ENCODE results near the gene COBL. TPM values are rescaled to one million over a fixed set of nuclear protein-coding genes. Genes with fewer than 3 reads are reported as not detected.

COBL gene
- total RNA-seq, 4 donors from 2014 or later = 14.3 to 19.3 (median 15.9) TPM

DNA sequence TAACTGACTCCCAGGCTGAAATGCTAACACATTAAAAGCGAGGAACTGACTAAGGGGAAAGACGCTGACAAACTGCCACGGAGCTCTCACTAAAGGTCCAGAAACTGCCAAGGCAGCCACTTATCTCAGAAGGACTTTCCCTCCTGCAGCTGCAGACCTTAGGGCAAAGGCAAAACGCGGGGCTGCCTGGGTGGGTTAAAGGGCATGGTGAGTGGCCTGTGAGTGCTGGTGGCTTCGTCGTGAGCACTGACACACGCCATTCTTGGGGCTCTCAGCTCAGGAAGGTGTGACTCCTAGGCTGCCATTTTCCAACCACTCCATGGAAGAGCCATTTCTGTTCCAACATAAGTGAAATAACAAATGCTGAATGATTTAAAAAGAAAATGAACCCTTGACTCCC, 232.5 kb downstream of the COBL start:
- no peak for DNase-seq
- no peak overlapping the region for H3K27ac ChIP-seq
- no peak for TF ChIP-seq POLR2A (IDR thresholded peaks at IDR 0.05)
- TF ChIP-seq, protein P1, sequence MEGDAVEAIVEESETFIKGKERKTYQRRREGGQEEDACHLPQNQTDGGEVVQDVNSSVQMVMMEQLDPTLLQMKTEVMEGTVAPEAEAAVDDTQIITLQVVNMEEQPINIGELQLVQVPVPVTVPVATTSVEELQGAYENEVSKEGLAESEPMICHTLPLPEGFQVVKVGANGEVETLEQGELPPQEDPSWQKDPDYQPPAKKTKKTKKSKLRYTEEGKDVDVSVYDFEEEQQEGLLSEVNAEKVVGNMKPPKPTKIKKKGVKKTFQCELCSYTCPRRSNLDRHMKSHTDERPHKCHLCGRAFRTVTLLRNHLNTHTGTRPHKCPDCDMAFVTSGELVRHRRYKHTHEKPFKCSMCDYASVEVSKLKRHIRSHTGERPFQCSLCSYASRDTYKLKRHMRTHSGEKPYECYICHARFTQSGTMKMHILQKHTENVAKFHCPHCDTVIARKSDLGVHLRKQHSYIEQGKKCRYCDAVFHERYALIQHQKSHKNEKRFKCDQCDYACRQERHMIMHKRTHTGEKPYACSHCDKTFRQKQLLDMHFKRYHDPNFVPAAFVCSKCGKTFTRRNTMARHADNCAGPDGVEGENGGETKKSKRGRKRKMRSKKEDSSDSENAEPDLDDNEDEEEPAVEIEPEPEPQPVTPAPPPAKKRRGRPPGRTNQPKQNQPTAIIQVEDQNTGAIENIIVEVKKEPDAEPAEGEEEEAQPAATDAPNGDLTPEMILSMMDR (IDR thresholded peaks at IDR 0.05) = no peak
- H3K36me3 ChIP-seq = no peaks in the 10 kb centered on the region
- no peaks in the 10 kb centered on the region for H3K9me3 ChIP-seq
- WGBS, 2 donors = 65 to 71% methylated on average over 8 of the region's 8 CpGs
- H3K4me3 ChIP-seq (replicated peaks in 1 of 3) = no peak overlapping the region
- no peaks in the 10 kb centered on the region for H3K4me1 ChIP-seq
- intact Hi-C loops (cut with DNase I) = no loop called here
- no peaks in the 10 kb centered on the region for H3K27me3 ChIP-seq

DNA sequence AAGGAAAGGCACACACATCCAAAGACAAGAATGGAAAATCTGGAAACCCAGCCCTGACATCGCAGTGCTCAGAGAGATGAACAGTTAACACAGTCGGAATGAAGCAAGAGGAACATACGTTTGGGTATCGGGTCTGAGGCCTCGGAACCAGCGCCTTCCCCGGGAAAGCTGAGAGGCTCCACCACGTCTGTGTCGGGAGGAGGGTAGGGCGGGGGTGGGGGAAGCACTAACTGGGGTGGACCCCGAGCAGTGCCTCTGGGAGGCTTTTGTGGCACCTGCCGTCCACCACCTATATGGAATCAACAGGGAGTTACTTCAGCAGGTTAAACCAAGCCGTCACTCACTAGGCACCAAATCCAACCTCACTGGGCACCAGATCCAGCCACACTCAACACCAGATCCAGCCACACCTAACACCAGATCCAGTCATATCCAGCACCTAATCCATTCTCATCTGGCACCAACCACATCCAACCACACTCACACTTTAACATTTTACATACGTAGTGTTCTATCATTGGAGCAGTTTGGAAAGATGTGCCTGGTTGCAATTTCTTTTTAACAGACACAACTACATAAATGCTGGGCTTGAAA, 233.6 kb downstream of the COBL start:
- WGBS, 2 donors = 91 to 94% methylated on average over 14 of the region's 14 CpGs
- intact Hi-C loops (cut with DNase I) = no loop called here
- Histone ChIP-seq H3K4me3 (replicated peaks in 1 of 3) (no peak overlapping the region), H3K27me3 (no peaks in the 10 kb centered on the region), H3K27ac (no peak overlapping the region), H3K4me1 (no peaks in the 10 kb centered on the region), H3K36me3 (no peaks in the 10 kb centered on the region), H3K9me3 (no peaks in the 10 kb centered on the region)
- DNase-seq = no peak
- no peak for TF ChIP-seq POLR2A (IDR thresholded peaks at IDR 0.05)
- TF ChIP-seq, protein P1 (IDR thresholded peaks at IDR 0.05) = no peak

DNA sequence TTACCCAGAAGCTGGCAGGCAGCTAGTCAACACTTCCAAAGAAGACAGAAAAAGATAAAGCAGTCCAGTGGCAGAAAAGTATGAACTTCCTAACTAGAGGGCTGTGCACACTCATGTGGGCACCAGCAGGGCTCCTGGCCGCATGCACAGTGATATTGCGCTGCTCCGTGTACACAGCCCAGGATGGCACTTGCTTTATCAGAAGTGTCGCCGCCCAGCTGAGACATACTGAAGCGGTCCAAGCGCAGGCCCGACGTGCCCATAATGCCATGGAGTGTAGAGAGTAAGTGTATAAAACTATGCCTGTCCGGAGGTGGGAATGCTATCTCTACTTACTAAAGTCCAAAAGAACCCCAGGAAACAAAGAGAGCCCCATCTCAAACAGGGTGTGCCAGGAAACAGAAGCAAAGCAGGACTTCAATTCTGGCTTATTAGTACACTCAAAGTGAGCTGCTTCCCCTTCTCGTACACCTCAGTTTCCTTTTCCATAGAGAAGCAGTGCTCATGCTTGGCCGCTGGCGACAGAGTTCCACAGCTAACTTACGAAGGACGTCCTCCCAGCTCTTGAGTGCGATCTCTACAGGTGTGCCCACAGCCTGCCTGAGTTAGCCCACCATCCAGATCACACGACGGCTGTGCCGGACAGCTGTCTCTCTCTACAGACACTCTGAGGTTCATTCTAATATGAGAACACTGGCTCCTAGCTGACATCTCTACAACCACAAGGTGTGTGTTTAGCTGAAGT, 234.3 kb downstream of the COBL start:
- no peaks in the 10 kb centered on the region for H3K27me3 ChIP-seq
- intact Hi-C loops (cut with DNase I) = no loop called here
- no peaks in the 10 kb centered on the region for H3K36me3 ChIP-seq
- no peak overlapping the region for H3K27ac ChIP-seq
- no peaks in the 10 kb centered on the region for H3K9me3 ChIP-seq
- no peak overlapping the region for H3K4me3 ChIP-seq (replicated peaks in 1 of 3)
- no peak for TF ChIP-seq POLR2A (IDR thresholded peaks at IDR 0.05)
- TF ChIP-seq, protein P1 (IDR thresholded peaks at IDR 0.05) = no peak
- 93% methylated on average over 19 of the region's 19 CpGs for WGBS, 2 donors
- H3K4me1 ChIP-seq = no peaks in the 10 kb centered on the region
- no peak for DNase-seq

DNA sequence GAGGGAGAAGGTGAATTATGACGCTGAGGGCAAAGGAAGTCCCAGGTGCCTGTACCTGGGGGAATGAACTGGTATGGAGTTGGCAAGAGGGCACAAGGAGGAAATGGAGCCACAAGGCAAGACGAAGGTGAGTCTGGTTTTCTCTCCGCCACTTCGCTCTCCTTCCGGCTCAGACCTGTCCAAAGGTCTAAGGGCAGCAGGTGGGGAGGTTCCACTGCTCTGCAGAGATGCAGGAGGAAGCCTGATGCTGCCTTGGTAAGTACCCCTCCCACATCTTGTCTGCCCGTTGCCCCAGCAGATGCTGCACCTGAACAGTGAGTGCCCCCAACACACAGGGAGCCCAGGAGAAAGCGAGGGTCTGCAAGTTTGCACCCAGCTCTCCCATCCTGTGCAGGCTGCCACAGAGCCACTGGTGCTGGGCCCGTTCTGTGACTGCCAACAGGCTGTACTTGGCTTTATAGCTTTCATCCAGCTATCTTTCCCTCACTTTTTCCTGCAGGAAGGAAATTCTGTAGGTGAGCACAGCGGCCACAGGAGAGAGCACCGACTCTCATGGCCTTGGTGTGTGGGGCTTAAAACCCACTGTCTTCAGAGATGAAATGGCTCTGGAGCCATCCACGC, 235.2 kb downstream of the COBL start:
- WGBS, 2 donors = 75 to 77% methylated on average over 11 of the region's 11 CpGs
- Histone ChIP-seq H3K9me3 (no peaks in the 10 kb centered on the region), H3K27ac (no peak overlapping the region), H3K4me3 (replicated peaks in 1 of 3) (no peak overlapping the region), H3K36me3 (no peaks in the 10 kb centered on the region), H3K27me3 (no peaks in the 10 kb centered on the region), H3K4me1 (no peaks in the 10 kb centered on the region)
- TF ChIP-seq, protein P1 (IDR thresholded peaks at IDR 0.05) = no peak
- no peak for TF ChIP-seq POLR2A (IDR thresholded peaks at IDR 0.05)
- intact Hi-C loops (cut with DNase I) = no loop called here
- DNase-seq = no peak
